HG03575 (cell line): ENCODE results near the gene BRINP2.

Source experiments
- ATAC-seq: cut with Tn5 transposase; IDR thresholded peaks from one replicate; pipeline ENCODE4 v1.9.1; 2021; ENCODE audit not compliant: unreplicated experiment, insufficient number of reproducible peaks, low FRiP score; ENCODE audit errors: extremely low read depth

The BRINP2 gene

DNA sequence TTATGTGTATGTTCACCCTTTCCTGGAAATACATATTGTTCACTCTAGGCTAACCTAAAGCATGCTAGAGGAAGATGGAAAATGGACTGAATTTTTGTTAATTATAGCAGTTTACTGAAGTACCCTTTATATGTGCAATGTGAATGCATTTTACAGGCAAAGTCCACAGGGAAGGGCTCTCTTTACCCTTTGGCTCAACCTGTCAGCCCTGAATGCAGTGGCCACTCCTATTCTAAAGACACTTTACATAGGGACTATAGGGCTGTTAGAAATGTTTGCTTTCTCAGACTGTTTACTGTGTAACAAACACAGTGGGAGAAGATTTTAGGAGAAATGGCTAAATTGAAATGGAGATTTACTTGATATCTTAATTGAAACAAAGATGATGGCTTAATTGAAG is 78.5 kb downstream of the BRINP2 start:
- ATAC-seq: no peak

DNA sequence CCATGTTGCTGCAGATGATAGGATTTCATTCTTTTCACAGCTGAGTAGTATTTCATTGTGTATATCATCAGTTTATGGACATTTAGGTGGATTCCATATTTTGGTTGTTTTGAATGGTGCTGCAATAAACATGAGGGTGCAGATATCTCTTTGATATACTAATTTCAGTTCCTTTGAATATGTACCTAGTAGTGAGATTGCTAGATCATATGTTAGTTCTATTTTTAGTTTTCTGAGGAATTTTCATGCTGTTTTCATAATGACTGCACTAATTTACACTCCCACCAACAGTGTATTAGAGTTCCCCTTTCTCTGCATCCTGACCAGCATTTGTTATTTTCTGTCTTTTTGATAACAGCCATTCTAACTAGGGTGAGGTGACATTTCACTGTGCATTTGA is 82.1 kb downstream of the BRINP2 start:
- ATAC-seq: no peak

DNA sequence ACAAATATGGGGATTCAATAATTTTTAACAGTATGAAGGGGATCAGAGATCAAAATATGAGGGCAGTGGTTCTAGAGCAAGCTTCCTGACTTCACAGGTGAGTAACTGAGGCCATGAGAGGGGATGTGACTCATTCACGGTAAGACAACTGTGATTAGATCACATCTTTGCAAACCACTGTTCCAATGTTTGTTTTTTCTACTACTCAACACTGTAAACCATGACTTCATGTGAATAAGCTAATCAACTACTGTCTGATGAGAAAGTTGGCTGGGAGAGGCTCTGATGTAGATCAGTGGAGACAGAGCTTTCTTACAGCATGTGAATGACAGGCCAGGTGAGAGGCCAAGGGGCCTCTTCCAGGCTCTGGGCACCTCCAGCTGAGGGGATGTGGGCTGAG is 84.7 kb downstream of the BRINP2 start:
- no peak for ATAC-seq

DNA sequence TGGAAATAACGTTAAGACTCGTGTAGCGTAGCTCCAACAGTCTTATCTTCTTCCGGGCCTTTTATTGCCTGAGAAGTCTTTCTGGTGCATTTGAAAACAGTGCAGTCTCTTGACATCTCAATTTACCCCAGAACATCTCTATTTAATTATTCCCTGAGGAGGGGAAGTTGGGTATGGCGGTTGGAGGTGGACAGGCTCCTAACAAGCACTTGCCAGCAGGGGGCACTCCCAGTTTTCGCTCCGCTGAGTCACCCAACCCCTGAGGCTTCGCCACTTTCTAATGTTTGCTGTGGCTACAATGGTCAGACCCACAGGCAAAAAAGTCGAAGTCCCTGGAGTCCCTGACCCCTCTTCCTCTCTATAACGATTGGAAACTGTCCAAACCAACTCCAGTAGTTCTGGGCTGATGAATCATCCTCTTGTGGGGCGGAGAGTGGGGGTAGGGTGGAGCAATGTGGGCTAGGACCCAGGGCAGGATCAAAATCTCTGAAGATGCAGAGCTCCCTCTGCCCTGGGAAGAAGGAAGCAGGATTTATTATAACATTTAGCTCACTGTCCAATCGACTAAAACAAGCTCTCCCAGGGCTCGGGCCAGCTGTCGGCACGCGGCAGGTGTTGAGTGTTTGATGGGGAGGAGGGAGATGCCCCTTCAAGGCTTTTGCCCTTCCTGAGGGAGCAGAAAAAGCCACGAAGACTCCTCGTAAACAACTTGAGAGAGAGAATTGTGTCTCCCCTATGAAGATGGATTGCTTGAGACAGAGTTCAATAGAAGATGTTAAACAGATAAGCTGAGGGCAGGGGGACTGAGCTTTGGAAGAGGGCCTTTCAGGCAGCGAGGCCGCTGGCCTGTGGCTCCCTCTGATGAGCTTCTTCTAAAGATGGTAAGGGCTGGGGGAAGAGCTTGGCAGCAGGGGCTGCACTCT is 85.7 kb downstream of the BRINP2 start:
- no peak for ATAC-seq

DNA sequence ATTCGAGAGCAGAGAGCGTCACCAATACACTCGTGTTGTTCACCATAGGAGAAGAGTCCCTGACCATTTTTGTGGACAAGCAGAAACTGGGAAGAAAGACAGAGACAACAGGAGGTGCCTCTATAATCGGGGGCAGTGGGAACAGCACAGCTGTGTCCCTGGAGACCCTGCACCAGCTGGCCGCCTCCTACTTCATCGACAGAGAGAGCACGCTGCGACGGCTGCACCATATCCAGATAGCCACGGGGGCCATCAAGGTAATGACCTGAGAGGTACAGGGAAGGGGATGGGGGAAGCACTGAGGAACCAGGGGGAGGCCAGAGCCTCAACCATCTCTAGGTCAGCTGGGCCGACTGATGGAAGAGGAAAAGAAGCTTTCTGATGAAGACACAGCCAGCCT is 86.4 kb downstream of the BRINP2 start:
- no peak for ATAC-seq

DNA sequence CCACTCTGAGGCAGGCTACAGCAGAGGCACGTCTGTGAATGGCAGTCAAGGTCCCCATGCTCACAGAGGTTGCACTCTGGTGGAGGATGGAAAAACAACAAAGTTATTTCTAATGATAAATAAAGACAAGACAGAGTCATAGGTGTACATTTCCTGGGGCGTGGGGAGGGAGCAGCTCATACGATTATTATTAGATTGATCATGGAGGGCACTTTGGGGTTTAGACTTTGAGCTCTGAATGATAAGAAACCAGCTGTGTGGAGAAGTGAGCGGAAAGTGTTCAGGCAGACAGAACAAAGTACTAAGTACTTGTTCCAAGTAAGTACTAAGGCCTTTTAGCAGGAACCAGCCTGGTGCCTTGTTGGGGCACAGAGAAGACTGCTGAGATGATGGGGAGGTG is 86.8 kb downstream of the BRINP2 start:
- ATAC-seq: no peak

DNA sequence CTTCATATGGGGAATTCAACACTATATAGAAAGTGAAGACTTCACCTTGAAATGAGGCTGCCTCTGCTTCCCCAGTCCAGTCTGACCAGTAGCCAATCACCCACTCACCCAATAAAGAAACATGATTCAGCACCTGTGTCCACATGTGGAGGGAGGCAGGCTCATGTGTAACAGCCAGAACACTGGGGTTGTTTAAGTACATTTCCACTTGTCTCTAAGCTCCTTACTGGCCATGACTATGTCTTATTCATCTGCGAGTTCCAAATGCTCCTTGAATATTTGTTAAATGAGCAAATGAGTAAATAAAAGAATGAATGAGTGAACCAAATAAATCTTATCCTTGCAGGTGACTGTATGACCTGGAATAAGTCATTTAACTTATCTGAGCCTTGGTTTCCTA is 100.1 kb downstream of the BRINP2 start:
- no peak for ATAC-seq

DNA sequence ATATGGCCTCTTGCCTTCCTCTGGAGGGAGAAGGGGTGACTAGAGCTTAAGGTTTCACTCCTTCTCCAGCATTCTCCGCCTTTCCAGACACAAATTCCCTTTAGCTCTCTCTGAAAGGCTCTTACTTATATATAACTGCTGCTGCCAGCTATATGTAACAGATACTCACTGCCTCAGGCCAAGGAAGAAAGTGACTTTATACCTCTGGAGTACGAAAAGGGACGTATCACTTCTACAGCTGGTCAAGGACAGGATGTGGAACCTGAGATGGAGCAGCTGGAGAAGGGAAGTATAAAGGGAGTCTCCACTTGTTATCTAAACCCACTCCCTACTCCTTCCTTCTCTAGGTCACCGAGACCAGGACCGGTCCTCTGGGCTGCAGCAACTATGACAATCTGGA is 102.4 kb downstream of the BRINP2 start:
- no peak for ATAC-seq

DNA sequence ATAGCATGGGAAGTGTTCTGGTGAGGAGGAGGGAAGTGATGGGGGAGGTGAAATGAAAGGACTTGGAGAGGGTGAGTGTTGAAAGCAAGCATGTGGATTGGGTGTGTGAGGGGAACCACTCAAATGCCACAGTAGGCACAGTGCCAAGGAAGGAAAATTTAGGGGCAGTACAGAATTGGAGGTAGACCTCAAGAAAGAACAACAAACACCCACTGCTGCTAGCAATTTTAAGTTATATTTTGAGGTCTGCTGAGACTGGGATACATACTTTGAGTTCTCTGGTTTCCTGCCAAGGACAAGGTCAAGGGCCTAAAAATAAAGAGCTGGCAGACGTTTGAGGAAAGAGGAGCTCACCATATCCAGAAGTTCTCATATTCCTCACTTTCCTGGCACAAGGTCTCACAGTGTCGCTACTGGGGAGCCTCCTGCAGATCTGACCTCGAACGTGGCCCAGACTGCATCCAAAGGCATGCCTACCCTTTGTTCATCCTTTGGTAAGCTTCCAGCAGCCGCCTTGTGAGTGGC is 104.0 kb downstream of the BRINP2 start:
- ATAC-seq: no peak

DNA sequence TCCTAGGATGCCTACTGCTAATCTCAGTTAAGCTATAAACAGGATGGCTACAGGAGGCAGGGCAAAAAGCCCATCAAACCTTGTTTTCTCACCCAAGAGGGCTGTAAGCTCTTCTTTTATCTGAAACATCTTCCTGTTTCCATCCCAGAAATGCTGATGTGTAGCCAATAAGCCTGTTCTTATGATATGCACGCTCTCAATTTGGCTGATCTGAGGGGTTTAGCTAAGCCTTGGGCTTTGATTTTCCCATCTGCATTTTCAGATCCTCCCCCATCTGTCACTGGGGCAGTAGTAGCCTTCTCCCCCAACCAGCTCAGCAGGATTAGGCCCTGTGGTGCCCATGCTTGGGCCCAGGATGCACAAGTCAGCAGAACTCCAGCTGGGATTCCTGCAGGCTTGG is 105.0 kb downstream of the BRINP2 start:
- no peak for ATAC-seq

DNA sequence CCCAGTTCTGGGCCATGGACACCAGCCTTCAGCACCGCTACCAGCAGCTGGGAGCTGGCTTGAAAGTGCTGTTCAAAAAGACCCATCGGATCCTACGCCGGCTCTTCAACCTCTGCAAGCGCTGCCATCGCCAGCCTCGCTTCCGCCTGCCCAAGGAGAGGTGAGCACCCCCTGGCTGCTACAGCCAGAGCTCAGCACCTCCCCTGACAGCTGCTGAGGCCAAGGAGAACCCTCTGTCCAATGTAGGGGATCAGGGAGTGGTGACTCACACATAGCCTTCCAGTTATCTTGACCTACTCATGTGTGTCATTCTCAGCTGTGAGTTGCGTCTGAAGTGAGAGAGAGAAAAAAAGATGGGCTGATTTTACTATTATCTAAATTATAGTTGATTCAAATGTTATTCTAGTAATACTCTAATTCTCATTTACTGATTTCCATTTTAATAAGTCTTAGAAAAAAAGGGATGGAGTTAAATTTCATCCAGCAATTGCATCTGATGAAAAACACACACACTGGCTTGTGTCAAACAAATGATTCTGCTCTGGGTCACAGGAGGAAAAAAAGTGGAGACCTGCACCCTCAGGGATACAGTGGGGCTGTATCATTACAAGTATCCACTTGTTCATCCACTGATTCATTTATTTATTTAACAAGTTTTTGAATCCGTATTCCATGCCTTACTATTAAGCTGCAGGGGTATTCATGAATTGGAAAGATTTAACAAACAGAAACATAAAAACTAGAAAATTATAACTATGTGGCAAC is 108.0 kb downstream of the BRINP2 start:
- no peak for ATAC-seq

DNA sequence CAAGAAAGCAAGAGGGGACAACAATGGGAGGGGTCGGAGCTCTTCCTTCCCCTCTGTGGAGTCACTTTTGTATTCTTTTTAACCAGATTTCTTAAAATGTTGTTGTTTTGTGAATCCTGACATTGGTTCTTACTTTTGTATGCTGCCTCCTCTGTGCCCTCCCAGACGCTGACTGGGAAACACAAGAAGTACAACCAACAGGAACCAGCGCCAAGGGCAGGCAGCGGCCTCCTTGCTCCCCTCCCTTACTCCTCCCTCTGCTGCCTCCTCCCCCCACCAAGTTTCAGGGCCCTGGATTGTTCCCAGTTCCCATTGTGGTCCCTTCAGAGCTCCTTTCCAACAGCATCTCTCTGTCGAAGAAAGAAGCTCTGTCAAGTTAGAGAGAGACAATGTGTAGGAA is 111.1 kb downstream of the BRINP2 start:
- ATAC-seq: no peak

DNA sequence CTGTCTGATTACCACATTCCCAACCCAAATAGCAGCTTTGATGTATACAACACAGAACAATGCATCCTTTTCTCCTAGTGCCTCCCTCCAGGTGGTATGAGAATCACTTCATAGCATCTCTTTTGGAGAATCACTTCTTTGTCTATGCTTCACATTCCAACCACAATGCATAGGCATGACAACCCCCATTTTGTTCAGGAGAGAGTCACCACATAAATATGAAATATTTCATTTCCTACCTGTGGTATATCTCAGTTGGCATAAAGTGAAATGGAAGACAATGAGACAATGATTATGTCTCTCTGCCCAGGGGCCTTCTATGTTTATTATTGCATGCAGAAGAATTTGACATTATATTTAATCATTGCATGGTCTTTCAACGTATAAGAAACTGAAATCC is 112.2 kb downstream of the BRINP2 start:
- ATAC-seq: no peak

DNA sequence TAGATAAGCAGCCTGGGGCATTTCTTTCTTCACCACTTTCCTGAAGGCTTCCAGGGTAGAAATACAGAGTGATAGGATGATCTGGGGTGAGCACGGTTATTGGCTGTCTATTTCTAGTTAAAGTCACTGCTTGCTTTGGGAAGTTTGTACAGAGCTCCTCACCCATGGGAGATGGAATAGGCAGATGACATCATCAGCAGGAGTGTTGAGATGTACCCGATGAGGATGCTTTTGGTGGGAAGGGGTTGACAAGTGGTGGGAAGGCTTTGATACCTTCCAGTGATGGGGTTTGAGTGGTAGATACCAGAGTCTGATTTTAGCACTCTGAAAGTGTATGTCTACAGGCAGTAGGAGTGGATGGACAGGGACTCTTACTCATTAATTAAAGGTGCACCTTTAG is 112.6 kb downstream of the BRINP2 start:
- no peak for ATAC-seq

DNA sequence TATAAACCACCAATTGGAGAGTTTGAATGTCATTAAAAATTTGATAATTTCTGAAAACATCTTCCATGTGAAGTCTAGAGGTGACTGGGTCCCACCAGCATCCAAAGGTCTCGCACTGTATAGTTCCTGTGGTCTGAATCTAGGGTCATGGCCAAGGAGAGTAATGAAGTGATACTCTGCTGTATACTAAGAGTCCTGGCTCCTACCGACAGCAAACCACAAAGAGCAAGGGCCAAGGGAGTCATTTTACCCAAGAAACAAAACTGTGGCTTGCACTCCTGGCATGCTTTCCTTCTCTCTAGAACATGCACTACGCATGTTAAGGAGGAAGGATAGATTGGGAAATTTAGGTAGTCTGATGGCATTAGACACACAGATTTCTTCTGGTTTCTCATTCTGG is 115.6 kb downstream of the BRINP2 start:
- ATAC-seq: no peak

DNA sequence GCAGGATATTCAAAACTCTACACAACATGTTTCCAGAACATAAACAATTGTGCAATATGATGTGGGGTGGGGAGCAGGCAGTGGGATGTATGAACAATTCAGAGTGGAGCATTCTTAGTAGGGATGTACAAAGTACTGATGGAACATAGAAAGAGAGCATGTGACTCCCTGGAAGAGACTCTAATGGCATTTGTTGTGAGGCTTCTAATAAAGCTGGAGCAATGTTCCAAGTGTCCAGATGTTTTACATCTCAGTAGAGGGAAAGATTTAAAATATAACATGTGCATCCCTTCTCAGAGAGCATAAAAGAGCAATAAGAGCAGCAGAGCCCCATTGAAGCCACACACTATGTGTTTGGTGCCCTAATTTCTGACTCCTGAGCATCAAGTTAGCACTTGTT is 116.5 kb downstream of the BRINP2 start:
- ATAC-seq: no peak

DNA sequence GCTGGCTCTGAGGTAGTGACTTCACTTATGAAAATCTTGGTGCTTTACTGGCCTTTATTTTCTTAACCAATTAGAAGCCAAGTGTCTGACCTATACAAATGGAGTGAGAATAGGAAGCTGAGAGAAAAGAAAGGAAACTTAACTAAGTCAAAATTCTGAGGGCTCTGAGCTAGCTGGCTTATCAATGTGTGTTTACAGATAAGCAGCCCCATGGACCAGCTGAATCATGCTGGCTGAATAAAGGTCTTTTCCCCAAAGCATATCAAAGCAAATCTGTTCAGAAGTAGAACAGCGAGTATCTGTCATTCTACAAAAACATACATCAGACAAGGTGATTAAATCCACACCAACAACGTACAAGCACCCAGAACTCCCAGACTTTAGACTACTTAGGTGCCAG is 117.2 kb downstream of the BRINP2 start:
- ATAC-seq: no peak

DNA sequence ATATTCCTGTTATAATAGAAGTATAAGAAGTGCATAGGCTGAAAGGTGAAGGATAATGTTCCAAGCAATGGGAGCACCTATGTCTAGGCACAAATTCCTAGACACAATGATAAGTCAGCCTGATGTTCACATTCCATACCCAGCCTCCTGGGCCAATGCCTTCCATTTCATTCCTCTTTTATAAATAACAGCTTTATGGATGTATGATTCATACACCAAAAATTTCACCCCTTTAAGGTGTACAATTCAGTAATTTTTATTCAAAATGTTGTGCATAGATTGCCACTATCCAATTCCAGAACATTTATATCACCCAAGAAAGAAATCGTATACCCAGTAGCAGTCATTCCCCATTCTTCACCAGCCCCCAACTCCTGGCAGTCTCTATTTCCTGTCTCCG is 118.8 kb downstream of the BRINP2 start:
- no peak for ATAC-seq

DNA sequence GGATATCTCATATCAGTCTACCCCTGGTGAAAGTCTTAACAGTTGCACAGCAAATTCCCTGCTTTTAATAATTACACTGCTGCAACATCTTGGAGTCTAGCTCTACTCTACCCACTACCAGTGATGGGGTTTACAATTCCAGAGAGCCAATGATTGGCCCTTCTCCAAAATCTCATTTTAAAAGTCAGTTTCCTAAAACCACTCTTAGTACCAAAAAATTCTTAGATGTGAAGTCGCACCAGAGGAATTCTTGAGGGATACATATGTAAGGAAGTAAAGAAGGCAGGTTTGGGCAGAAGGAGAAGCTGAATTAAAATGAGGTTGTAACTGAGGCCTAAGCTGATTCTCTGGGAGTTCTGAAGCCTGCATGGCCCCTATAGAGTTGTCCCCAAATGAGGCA is 129.7 kb downstream of the BRINP2 start:
- no peak for ATAC-seq

DNA sequence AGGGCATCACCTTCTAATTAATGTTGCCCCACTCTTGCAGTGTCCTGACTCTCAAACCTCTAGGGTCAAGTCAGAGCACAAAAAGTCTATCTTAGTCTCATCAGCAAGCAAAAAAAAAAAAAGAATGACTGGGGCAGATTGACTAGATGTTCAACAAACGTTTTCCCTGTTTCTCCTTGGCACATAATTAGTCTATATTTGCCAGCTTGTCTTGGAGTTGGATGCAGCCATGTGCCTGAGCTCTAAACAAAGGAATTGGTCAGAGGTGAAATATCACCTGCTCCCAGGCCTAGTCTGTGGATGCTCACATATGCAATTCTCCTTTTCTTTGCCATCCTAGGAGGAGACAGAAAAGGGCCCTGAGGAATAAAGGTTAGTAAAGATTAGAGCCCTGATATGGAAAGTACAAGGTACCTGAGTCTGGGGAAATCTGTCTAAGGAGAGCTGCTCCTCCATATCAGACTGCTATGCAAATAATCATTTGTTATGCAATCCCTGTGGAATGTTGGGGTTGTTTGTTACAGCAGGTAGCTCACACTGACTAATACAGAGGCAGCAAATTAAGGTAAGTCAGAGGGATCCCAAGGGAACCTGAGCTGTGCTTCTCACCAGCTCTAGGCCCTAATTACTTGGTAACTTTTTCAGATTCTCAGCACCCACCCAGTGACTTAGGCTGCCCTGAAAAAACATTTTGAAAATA is 130.8 kb downstream of the BRINP2 start:
- no peak for ATAC-seq
